SHP77 (cell line): Measurements from ENCODE around the gene JUNB.
A peak's percentile ranks its signal among the peaks of the same experiment; 100 is the strongest.

ENCODE experiments used
- DNase-seq, 2 experiments: peaks; one replicate each; lab custom pipeline; 2025; lab: John Stamatoyannopoulos, UW

The JUNB gene

GRCh38 chr19:12774588-12775555 lies 16.4 kb upstream of the JUNB start, which contains the start of gene HOOK2:
Gene HOOK2, minus strand, starts transcription at chr19:12775552. Its CDS starts 103 bp downstream, at chr19:12775449.
- no peak for DNase-seq

GRCh38 chr19:12777217-12778016 lies 13.9 kb upstream of the JUNB start:
- peak; percentile 59 to 71 for DNase-seq

GRCh38 chr19:12778017-12778904 lies 13.0 kb upstream of the JUNB start:
- peak; percentile 79 to 83 for DNase-seq

GRCh38 chr19:12778905-12779161 lies 12.5 kb upstream of the JUNB start:
- DNase-seq, result no peak

- DNase-seq, result peak in 1 of 2 experiments; percentile 49
These were observed 11.9 kb upstream of the JUNB start for GRCh38 chr19:12779162-12779993.

GRCh38 chr19:12782174-12782423 lies 9.2 kb upstream of the JUNB start:
- DNase-seq, result peak in 1 of 2 experiments; percentile 10

GRCh38 chr19:12782424-12783290 lies 8.6 kb upstream of the JUNB start:
- DNase-seq, result peak; percentile 57 to 75

GRCh38 chr19:12783291-12783848 lies 7.9 kb upstream of the JUNB start:
- DNase-seq, result no peak

GRCh38 chr19:12783849-12784393 lies 7.4 kb upstream of the JUNB start:
- DNase-seq, result no peak

- no peak for DNase-seq
These were observed 6.9 kb upstream of the JUNB start for GRCh38 chr19:12784394-12784870.

GRCh38 chr19:12784871-12785430 lies 6.3 kb upstream of the JUNB start:
- DNase-seq, result no peak

- DNase-seq, result no peak
These were observed 5.8 kb upstream of the JUNB start for GRCh38 chr19:12785431-12786031.

GRCh38 chr19:12786141-12786870 lies 5.0 kb upstream of the JUNB start:
- DNase-seq, result no peak

- no peak for DNase-seq
These were observed 4.3 kb upstream of the JUNB start for GRCh38 chr19:12786952-12787351.

- no peak for DNase-seq
These were observed 3.8 kb upstream of the JUNB start for GRCh38 chr19:12787458-12787857.

GRCh38 chr19:12788042-12788681 lies 3.1 kb upstream of the JUNB start:
- no peak for DNase-seq

GRCh38 chr19:12788682-12789097 lies 2.6 kb upstream of the JUNB start:
- DNase-seq, result peak; percentile 19 to 71
